GM21381 (cell line): ENCODE data around the gene KLK1.
"Not testable (repeated sequence)": the region's sequence is repeated elsewhere in the genome, so short reads cannot be mapped to it uniquely, and the experiment has no call there.

Experiments used
- ATAC-seq: cut with Tn5 transposase; IDR thresholded peaks from one replicate; pipeline ENCODE4 v1.9.1; 2021; ENCODE audit warnings: mild to moderate bottlenecking, moderate library complexity; ENCODE audit not compliant: unreplicated experiment

The KLK1 gene

DNA sequence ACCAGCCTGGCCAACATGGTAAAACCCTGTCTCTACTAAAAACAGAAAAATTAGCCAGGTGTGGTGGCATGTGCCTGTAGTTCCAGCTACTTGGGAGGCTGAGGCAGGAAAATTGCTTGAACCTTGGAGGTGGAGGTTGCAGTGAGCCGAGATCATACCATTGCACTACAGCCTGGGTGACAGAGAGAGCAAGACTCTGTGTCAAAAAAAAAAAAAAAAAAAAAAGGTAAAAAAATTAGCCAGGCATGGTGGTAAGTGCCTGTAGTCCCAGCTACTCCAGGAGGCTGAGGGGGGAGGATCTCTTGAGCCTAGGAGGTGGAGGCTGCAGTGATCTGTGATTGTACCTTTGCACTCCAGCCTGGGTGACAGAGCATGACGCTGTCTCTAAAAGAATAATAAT lies 53.4 kb downstream of the KLK1 start, which contains the start of gene GPR32:
Gene GPR32, plus strand, starts transcription at position 301 of the 400 bp plus-strand sequence. CDS start 137 bp downstream, outside the sequence.
- ATAC-seq: not testable (repeated sequence)
